ENCODE results near the gene PON2. TPM values are rescaled to one million over a fixed set of nuclear protein-coding genes. Genes with fewer than 3 reads are reported as not detected.
A peak's percentile ranks its signal among the peaks of the same experiment; 100 is the strongest.

The PON2 gene
- total and polyA plus RNA-seq, 2 of the 13 experiments (the other 11 are each of a cell fraction or from before 2014, with no cell fraction given) = 202 to 217 TPM

DNA sequence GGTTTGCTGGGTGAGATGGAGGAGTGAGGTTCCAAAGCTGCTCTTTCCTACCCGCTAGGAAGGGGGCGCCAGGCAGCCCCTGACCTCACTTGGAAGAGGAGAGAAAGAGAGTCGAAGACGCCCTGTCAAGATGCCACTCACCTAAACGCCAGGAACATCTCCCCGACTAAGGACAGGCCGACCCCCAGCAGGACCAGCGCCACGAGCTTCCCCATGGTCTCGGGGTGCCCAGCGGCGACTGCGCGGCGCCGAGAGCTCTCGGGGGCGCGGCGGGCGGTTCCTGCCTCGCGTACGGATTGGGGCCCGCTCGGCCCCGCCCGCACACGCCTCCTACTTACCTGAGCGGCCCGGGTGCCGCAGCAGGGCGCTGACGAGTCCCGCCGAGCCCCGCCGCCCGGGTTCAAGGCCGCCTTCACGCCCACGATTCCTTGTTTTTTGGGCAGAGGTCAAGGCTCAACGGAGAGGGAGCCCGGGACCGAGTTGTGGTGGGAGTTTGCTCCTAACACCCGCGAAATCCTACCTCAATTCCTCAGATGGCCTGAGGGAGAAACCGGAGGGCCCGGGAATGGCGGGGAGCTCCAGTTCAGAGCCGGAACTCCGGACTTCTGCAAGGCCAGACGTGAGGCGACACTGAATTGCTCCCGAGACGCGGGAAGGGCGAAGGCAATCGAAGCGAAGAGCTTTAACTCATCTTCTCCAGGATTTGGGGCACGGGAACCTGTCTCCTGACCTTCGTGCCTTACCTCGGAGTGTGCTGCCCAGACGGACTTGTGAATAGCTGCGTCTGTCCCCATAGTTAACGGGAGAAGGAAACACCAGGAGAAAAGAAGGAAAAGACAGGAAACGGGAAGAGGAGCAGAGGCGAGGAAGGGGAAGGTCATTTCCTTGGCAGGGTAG is 38.4 kb downstream of the PON2 start, which contains the start of gene PON3 (continued):
- TF ChIP-seq, protein P1, sequence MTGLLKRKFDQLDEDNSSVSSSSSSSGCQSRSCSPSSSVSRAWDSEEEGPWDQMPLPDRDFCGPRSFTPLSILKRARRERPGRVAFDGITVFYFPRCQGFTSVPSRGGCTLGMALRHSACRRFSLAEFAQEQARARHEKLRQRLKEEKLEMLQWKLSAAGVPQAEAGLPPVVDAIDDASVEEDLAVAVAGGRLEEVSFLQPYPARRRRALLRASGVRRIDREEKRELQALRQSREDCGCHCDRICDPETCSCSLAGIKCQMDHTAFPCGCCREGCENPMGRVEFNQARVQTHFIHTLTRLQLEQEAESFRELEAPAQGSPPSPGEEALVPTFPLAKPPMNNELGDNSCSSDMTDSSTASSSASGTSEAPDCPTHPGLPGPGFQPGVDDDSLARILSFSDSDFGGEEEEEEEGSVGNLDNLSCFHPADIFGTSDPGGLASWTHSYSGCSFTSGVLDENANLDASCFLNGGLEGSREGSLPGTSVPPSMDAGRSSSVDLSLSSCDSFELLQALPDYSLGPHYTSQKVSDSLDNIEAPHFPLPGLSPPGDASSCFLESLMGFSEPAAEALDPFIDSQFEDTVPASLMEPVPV (CRISPR knock-in tag; IDR thresholded peaks at IDR 0.05) = peak; percentile 88
- TF ChIP-seq SP140L (CRISPR knock-in tag; IDR thresholded peaks at IDR 0.05; ENCODE audit: borderline replicate concordance) = no peak
- TF ChIP-seq LCORL (IDR thresholded peaks at IDR 0.05) = no peak
- TF ChIP-seq LCORL (CRISPR knock-in tag; IDR thresholded peaks at IDR 0.05) = peak; percentile 69
- peak; percentile 88 for TF ChIP-seq MED8 (CRISPR knock-in tag; IDR thresholded peaks at IDR 0.05; ENCODE audit: insufficient replicate concordance)
- TF ChIP-seq ZSCAN9 (CRISPR knock-in tag; IDR thresholded peaks at IDR 0.05; ENCODE audit: borderline replicate concordance) = no peak
- no peak for TF ChIP-seq PAWR (CRISPR knock-in tag; IDR thresholded peaks at IDR 0.05; ENCODE audit: borderline replicate concordance)
- no peak; the same call in 1 of the 2 replicates for TF ChIP-seq TP53 (CRISPR knock-in tag; conservative IDR thresholded peaks at IDR 0.05)
- TF ChIP-seq, protein P2, sequence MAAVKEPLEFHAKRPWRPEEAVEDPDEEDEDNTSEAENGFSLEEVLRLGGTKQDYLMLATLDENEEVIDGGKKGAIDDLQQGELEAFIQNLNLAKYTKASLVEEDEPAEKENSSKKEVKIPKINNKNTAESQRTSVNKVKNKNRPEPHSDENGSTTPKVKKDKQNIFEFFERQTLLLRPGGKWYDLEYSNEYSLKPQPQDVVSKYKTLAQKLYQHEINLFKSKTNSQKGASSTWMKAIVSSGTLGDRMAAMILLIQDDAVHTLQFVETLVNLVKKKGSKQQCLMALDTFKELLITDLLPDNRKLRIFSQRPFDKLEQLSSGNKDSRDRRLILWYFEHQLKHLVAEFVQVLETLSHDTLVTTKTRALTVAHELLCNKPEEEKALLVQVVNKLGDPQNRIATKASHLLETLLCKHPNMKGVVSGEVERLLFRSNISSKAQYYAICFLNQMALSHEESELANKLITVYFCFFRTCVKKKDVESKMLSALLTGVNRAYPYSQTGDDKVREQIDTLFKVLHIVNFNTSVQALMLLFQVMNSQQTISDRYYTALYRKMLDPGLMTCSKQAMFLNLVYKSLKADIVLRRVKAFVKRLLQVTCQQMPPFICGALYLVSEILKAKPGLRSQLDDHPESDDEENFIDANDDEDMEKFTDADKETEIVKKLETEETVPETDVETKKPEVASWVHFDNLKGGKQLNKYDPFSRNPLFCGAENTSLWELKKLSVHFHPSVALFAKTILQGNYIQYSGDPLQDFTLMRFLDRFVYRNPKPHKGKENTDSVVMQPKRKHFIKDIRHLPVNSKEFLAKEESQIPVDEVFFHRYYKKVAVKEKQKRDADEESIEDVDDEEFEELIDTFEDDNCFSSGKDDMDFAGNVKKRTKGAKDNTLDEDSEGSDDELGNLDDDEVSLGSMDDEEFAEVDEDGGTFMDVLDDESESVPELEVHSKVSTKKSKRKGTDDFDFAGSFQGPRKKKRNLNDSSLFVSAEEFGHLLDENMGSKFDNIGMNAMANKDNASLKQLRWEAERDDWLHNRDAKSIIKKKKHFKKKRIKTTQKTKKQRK (IDR thresholded peaks at IDR 0.05; ENCODE audit: low read length) = no peak
- peak; percentile 64; the same call in 1 of the 2 replicates for TF ChIP-seq PHF20 (CRISPR knock-in tag; IDR thresholded peaks at IDR 0.05)
- no peak for TF ChIP-seq JUN (CRISPR knock-in tag; IDR thresholded peaks at IDR 0.05)
- TF ChIP-seq, protein P3, sequence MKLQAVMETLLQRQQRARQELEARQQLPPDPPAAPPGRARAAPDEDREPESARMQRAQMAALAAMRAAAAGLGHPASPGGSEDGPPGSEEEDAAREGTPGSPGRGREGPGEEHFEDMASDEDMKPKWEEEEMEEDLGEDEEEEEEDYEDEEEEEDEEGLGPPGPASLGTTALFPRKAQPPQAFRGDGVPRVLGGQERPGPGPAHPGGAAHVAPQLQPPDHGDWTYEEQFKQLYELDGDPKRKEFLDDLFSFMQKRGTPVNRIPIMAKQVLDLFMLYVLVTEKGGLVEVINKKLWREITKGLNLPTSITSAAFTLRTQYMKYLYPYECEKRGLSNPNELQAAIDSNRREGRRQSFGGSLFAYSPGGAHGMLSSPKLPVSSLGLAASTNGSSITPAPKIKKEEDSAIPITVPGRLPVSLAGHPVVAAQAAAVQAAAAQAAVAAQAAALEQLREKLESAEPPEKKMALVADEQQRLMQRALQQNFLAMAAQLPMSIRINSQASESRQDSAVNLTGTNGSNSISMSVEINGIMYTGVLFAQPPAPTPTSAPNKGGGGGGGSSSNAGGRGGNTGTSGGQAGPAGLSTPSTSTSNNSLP (IDR thresholded peaks at IDR 0.05; ENCODE audit: low read depth, low read length) = no peak
- TF ChIP-seq NAIF1 (CRISPR knock-in tag; IDR thresholded peaks at IDR 0.05; ENCODE audit: borderline replicate concordance) = no peak
- peak; percentile 74; the same call in 1 of the 2 replicates for TF ChIP-seq ZSCAN21 (CRISPR knock-in tag; IDR thresholded peaks at IDR 0.05; ENCODE audit: borderline replicate concordance)
- TF ChIP-seq SAP130 (CRISPR knock-in tag; IDR thresholded peaks at IDR 0.05; ENCODE audit: low read depth) = peak; percentile 74
- TF ChIP-seq, protein P4, sequence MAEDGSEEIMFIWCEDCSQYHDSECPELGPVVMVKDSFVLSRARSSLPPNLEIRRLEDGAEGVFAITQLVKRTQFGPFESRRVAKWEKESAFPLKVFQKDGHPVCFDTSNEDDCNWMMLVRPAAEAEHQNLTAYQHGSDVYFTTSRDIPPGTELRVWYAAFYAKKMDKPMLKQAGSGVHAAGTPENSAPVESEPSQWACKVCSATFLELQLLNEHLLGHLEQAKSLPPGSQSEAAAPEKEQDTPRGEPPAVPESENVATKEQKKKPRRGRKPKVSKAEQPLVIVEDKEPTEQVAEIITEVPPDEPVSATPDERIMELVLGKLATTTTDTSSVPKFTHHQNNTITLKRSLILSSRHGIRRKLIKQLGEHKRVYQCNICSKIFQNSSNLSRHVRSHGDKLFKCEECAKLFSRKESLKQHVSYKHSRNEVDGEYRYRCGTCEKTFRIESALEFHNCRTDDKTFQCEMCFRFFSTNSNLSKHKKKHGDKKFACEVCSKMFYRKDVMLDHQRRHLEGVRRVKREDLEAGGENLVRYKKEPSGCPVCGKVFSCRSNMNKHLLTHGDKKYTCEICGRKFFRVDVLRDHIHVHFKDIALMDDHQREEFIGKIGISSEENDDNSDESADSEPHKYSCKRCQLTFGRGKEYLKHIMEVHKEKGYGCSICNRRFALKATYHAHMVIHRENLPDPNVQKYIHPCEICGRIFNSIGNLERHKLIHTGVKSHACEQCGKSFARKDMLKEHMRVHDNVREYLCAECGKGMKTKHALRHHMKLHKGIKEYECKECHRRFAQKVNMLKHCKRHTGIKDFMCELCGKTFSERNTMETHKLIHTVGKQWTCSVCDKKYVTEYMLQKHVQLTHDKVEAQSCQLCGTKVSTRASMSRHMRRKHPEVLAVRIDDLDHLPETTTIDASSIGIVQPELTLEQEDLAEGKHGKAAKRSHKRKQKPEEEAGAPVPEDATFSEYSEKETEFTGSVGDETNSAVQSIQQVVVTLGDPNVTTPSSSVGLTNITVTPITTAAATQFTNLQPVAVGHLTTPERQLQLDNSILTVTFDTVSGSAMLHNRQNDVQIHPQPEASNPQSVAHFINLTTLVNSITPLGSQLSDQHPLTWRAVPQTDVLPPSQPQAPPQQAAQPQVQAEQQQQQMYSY (CRISPR knock-in tag; IDR thresholded peaks at IDR 0.05) = no peak; the same call in none of the 2 replicates
- no peak for TF ChIP-seq GTF2F1 (IDR thresholded peaks at IDR 0.05; ENCODE audit: low read length)
- TF ChIP-seq ATAD3A (CRISPR knock-in tag; IDR thresholded peaks at IDR 0.05) = no peak
- no peak for TF ChIP-seq MAFG (CRISPR knock-in tag; IDR thresholded peaks at IDR 0.05)

Data from HepG2 (cell line).